ENCODE measurements around the gene LYSMD1.
A peak's percentile ranks its signal among the peaks of the same experiment; 100 is the strongest.

The LYSMD1 gene

GRCh38 chr1:151175041-151175741 is 9.5 kb upstream of the LYSMD1 start:
- DNase-seq (ENCODE audit: low read depth) = no peak

- no peak for DNase-seq (ENCODE audit: low read depth)
Measured at GRCh38 chr1:151171190-151171589, 5.5 kb upstream of the LYSMD1 start.

- DNase-seq (ENCODE audit: low read depth) = no peak
Measured at GRCh38 chr1:151167116-151167515, 1.4 kb upstream of the LYSMD1 start.

- DNase-seq (ENCODE audit: low read depth) = no peak
Measured at GRCh38 chr1:151166505-151166956, 829 bp upstream of the LYSMD1 start.

GRCh38 chr1:151165281-151165737 is 393 bp downstream of the LYSMD1 start:
- no peak for DNase-seq (ENCODE audit: low read depth)

- no peak for DNase-seq (ENCODE audit: low read depth)
Measured at GRCh38 chr1:151164732-151165280, 896 bp downstream of the LYSMD1 start.

GRCh38 chr1:151159373-151159772 is 6.3 kb downstream of the LYSMD1 start:
- no peak for DNase-seq (ENCODE audit: low read depth)

- no peak for DNase-seq (ENCODE audit: low read depth)
Measured at GRCh38 chr1:151158751-151159251, 6.9 kb downstream of the LYSMD1 start.

- DNase-seq (ENCODE audit: low read depth) = peak; percentile 43
Measured at GRCh38 chr1:151158326-151158725, 7.4 kb downstream of the LYSMD1 start.

GRCh38 chr1:151157067-151157531 is 8.6 kb downstream of the LYSMD1 start:
- peak; percentile 44 for DNase-seq (ENCODE audit: low read depth)

- peak; percentile 74 for DNase-seq (ENCODE audit: low read depth)
Measured at GRCh38 chr1:151156515-151156819, 9.2 kb downstream of the LYSMD1 start, which contains the start of gene TNFAIP8L2. Gene TNFAIP8L2, plus strand, starts transcription at chr1:151156649. Its CDS starts 2,049 bp downstream, at chr1:151158698.

- no peak for DNase-seq (ENCODE audit: low read depth)
Measured at GRCh38 chr1:151147665-151148064, 18.0 kb downstream of the LYSMD1 start.

GRCh38 chr1:151147132-151147503 is 18.6 kb downstream of the LYSMD1 start:
- DNase-seq (ENCODE audit: low read depth) = no peak

GRCh38 chr1:151146412-151147131 is 19.1 kb downstream of the LYSMD1 start, which contains the start of gene SEMA6C:
Gene SEMA6C, minus strand, starts transcription at chr1:151146631. Its CDS starts 4,010 bp downstream, at chr1:151142621.
- peak; percentile 81 for DNase-seq (ENCODE audit: low read depth)

GRCh38 chr1:151146072-151146411 is 19.7 kb downstream of the LYSMD1 start:
- DNase-seq (ENCODE audit: low read depth) = no peak

GRCh38 chr1:151145304-151146071 is 20.2 kb downstream of the LYSMD1 start:
- DNase-seq (ENCODE audit: low read depth) = no peak

- DNase-seq (ENCODE audit: low read depth) = no peak
Measured at GRCh38 chr1:151144474-151145303, 21.0 kb downstream of the LYSMD1 start.

GRCh38 chr1:151143986-151144385 is 21.7 kb downstream of the LYSMD1 start:
- DNase-seq (ENCODE audit: low read depth) = no peak

GRCh38 chr1:151143057-151143435 is 22.7 kb downstream of the LYSMD1 start:
- no peak for DNase-seq (ENCODE audit: low read depth)

GRCh38 chr1:151142411-151143056 is 23.2 kb downstream of the LYSMD1 start:
- no peak for DNase-seq (ENCODE audit: low read depth)

- no peak for DNase-seq (ENCODE audit: low read depth)
Measured at GRCh38 chr1:151137789-151138188, 27.9 kb downstream of the LYSMD1 start.
